Transverse colon (tissue), 4 donors: ENCODE data around the gene ARAP2.

Experiments used
- CTCF ChIP-seq, 5 experiments: fragments of 200-600 bp in 3 of 5; fragments of 450-650 bp in 2 of 5; sonication (generic) in 3 of 5; IDR thresholded peaks; 1 replicate in 2 of 5; 2 replicates in 3 of 5; pipeline ENCODE4 v1.5.1; 2016 to 2017; ENCODE audit warnings: antibody characterized with exemption in 5 of 5, inconsistent platforms in 3 of 5, mild to moderate bottlenecking in 2 of 5, moderate library complexity in 1 of 5
- EP300 ChIP-seq: sonication (generic); formaldehyde crosslinking; IDR thresholded peaks from one replicate; pipeline ENCODE4 v1.6.1; 2017; ENCODE audit warnings: antibody characterized with exemption, low read depth
- POLR2A ChIP-seq: fragments of 450-650 bp; IDR thresholded peaks from one replicate; pipeline ENCODE4 v1.6.1; 2016; ENCODE audit warnings: antibody characterized with exemption, mild to moderate bottlenecking, moderate library complexity
- POLR2AphosphoS5 ChIP-seq, 3 donors: sonication (generic); formaldehyde crosslinking; IDR thresholded peaks; one replicate each; pipeline ENCODE4 v1.6.1; 2016; ENCODE audit warnings: antibody characterized with exemption in 3 of 3

DNA sequence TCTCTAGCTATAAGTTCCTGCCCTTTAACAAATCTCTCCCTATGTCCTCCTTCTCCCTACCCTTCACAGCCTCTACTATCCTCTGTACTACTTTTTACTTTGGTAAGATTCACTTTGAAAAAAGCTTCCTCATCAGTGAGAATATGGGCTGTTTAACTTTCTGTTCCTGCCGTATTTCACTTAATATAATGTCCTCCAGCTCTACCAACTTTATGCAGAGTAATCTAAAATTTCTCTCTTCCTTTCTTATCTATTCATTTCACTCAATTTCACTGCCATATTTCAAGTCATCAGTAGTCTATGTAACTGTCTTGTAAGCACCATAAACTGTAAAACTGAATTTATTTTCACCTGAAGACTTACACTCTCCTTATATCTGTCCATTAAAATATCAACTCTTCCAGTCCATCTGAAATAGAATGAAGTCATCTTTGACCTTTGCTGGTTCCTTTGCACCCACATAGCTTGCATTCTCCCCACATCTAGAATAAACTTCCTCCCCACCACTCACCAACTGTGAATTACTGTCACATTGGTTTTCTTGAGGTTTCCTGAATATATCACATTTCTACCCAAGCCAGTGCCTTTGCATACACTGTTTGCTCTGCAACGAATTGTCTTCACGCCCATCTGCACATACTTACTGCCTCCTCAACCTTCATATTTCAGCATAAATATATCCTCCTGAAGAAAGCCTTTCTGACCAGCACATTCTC lies 54.6 kb downstream of the ARAP2 start:
- TF ChIP-seq CTCF (IDR thresholded peaks at IDR 0.05) (no peak), POLR2AphosphoS5 (IDR thresholded peaks at IDR 0.05) (no peak), POLR2A (no peak), EP300 (no peak)
